AG04449 (cell line): ENCODE measurements around the gene GULP1.

Source experiments
- CTCF ChIA-PET: fragments of 350-600 bp; formaldehyde crosslinking; extraction: SDS; loops from one replicate; lab custom pipeline; 2021; ENCODE audit warnings: antibody characterized with exemption; lab: Yijun Ruan, JAX
- POLR2A ChIA-PET: fragments of 400-600, 350-600 bp; formaldehyde crosslinking; extraction: SDS; loops from one replicate; lab custom pipeline; 2020; ENCODE audit warnings: antibody characterized with exemption, inconsistent platforms; lab: Yijun Ruan, JAX
- DNase-seq: peaks from one replicate; pipeline ENCODE4 v3.0.0-alpha.2; 2010; ENCODE audit warnings: low read depth, low spot score
- H3K4me3 ChIP-seq: 2 replicates; pipeline ENCODE4 v1.5.1; 2011; ENCODE audit warnings: low read depth, mild to moderate bottlenecking, control low read depth, low read length
- TF ChIP-seq, protein P1 (sequence below): IDR thresholded peaks from one replicate; pipeline ENCODE4 v1.5.1; 2011; ENCODE audit warnings: mild to moderate bottlenecking, moderate library complexity, low read length, control low read depth, inconsistent platforms; ENCODE audit not compliant: insufficient read depth; ENCODE audit errors: missing control alignments

The GULP1 gene

DNA sequence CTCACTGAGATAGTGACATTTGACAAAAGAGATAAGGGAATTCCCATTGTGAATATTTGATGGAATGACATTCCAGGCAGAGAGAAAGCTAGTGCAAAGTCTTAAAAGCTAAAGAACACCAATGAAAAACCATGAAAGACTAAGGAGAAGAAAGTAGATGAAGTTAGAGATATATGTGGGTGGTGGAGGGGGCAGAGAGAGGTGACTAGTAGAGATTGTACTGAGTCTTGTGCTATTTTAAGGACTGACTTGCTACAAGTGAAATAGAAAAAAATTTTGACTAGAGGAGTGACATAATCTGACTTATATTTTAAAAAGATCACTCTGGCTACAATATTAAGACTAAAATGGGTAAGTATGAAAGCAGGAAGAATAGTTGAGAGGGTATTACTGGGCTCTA, 35.3 kb upstream of the GULP1 start:
- no peak for DNase-seq
- ChIA-PET CTCF (no interaction called here), POLR2A (no interaction called here)
- TF ChIP-seq, protein P1, sequence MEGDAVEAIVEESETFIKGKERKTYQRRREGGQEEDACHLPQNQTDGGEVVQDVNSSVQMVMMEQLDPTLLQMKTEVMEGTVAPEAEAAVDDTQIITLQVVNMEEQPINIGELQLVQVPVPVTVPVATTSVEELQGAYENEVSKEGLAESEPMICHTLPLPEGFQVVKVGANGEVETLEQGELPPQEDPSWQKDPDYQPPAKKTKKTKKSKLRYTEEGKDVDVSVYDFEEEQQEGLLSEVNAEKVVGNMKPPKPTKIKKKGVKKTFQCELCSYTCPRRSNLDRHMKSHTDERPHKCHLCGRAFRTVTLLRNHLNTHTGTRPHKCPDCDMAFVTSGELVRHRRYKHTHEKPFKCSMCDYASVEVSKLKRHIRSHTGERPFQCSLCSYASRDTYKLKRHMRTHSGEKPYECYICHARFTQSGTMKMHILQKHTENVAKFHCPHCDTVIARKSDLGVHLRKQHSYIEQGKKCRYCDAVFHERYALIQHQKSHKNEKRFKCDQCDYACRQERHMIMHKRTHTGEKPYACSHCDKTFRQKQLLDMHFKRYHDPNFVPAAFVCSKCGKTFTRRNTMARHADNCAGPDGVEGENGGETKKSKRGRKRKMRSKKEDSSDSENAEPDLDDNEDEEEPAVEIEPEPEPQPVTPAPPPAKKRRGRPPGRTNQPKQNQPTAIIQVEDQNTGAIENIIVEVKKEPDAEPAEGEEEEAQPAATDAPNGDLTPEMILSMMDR = no peak
- no peak overlapping the region for H3K4me3 ChIP-seq

DNA sequence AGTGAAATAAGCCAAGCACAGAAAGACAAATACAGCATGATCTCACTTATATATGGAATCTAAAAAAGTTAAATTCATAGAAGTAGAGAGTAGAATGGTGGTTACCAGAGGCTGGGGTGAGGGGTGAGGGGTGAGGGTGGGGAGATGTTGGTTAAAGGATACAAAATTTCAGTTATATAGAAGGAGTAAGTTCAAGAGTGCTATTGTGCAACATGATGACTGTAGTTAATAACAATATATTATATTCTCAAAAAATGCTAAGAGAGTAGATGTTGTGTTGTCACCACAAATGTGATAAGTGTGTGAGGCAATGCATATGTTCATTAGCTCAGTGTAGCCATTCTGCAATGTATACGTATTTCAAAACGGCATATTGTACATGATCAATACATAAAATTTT, 26.4 kb upstream of the GULP1 start:
- ChIA-PET CTCF (no interaction called here), POLR2A (no interaction called here)
- no peak overlapping the region for H3K4me3 ChIP-seq
- TF ChIP-seq, protein P1 = no peak
- no peak for DNase-seq

DNA sequence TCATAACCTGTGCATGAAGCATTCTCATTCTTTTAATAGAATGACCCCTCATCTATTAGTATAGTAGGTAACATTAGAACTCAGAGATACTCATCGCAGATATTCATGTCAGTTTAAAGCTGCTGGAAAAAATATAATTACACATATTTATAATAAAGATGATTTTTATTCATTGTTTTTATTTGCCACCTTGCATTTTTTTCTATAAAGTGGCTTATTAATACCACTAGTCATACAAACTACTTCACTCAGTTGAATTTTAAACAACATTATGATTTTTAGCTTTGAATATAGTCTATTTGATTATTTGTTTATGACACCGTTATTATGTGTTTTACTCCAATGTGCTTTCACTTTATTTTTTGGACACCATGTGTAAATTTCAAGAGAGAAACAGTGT, 23.9 kb upstream of the GULP1 start:
- CTCF ChIA-PET = no interaction called here
- no peak for DNase-seq
- POLR2A ChIA-PET = no interaction called here

DNA sequence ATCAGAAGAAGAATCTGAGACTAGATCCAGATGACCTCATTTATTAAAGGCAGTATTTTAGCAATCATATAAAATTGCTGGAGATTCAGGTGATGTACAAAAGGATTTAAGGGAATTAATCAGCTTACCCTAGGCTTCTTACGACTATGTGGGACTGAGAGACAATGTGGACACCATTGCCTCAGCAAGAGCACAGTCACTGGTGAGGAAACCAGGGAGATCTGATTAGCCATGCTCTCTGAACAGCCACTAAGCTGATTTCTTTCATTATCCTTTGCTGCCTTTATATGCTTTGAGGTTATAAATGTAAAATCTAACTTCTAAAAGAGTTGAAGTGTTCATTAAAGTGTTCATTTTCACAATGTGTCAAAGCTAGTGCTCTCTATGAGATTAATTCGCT, 22.7 kb upstream of the GULP1 start:
- DNase-seq = no peak
- H3K4me3 ChIP-seq = no peak overlapping the region
- TF ChIP-seq, protein P1 = no peak
- ChIA-PET CTCF (no interaction called here), POLR2A (no interaction called here)

More for the DNA sequence above, 23.9 kb upstream of the GULP1 start:
- no peak overlapping the region for H3K4me3 ChIP-seq
- TF ChIP-seq, protein P1 = no peak

DNA sequence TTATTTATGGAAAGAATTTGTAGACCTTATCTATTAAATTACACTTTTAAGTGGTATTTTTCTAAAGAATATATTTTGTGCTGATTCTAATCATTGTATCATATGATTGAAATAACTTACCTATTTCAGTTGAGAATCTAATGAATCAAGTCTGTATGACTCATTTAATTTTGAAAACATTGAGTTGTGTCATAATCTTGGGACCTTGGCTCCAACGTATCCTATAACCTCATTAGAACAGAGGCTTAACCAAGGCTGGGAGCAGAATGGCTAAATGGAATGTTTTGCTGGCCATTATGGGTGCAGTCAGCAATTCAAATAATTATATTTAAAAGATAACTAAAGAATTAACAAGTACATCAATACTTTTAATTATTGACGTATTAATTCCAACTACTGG, 19.6 kb upstream of the GULP1 start:
- TF ChIP-seq, protein P1 = no peak
- CTCF ChIA-PET = no interaction called here
- no peak for DNase-seq
- no peak overlapping the region for H3K4me3 ChIP-seq
- POLR2A ChIA-PET = no interaction called here

DNA sequence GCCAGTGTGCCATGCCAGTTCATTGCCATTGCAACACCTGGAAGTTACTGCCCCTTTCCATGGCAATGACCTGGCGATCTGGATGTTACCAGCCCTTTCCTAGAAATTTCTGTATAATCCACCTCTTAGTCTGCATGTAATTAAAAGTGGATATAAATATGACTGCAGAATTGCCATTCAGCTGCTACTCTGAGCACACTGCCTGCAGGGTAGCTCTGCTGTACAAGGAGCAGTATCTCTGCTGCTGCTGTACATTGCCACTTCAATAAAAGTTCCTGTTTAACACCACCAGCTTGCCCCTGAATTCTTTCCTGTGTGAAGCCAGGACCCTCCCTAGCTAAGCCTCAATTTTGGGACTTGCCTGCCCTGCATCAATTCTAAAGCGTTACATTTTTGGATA, 17.4 kb upstream of the GULP1 start:
- DNase-seq = no peak
- ChIA-PET POLR2A (no interaction called here), CTCF (interaction anchor here (0.8 kb wide), 1 partner anchor 18 kb away, joined by 4 read pairs; no protein-coding TSS in a partner anchor)
- TF ChIP-seq, protein P1 = no peak
- no peak overlapping the region for H3K4me3 ChIP-seq
